ENCODE measurements around the gene C1QTNF6. TPM values are rescaled to one million over a fixed set of nuclear protein-coding genes. Genes with fewer than 3 reads are reported as not detected.

The C1QTNF6 gene
- total and polyA plus RNA-seq, 2 of the 4 experiments (the other 2 are of a cell fraction), result 1.1 to 10.9 TPM

- Histone ChIP-seq H3K14ac (replicated peaks; ENCODE audit: low read depth, low read length) (no peak overlapping the region), H3K36me3 (ENCODE audit: control insufficient read depth, insufficient read depth, low read length) (no peaks in the 10 kb centered on the region), H3K56ac (ENCODE audit: extremely low read depth, insufficient read depth, low read length) (no peak overlapping the region), H2BK20ac (ENCODE audit: low read depth, low read length) (no peak overlapping the region), H3K79me1 (ENCODE audit: low read depth in 1 of 2, low read length in 2 of 2) (no peaks in the 10 kb centered on the region), H3K9me3 (ENCODE audit: control insufficient read depth, insufficient read depth, low read length) (no peaks in the 10 kb centered on the region), H4K20me1 (ENCODE audit: insufficient read depth, low read length) (no peaks in the 10 kb centered on the region), H3K4ac (ENCODE audit: low read depth, low read length) (no peak overlapping the region), H3K18ac (ENCODE audit: low read depth, low read length) (no peak overlapping the region), H3K9ac (ENCODE audit: low read depth, low read length) (no peak overlapping the region), H4K91ac (ENCODE audit: insufficient read depth, low read depth, low read length) (no peak overlapping the region), H3K4me2 (ENCODE audit: low read depth, low read length) (no peak overlapping the region), H2AK9ac (replicated peaks; ENCODE audit: low read depth, low read length, poor library complexity) (no peak overlapping the region), H3K27me3 (ENCODE audit: control insufficient read depth, insufficient read depth, low read length) (peaks cover 39% of the 10 kb centered on the region), H2AK5ac (ENCODE audit: low read depth, low read length) (no peak overlapping the region), H4K8ac (ENCODE audit: low read depth in 2 of 2, low read length in 2 of 2) (no peak overlapping the region), H2BK120ac (ENCODE audit: low read depth, low read length) (no peak overlapping the region), H2BK5ac (ENCODE audit: low read depth, low read length, poor library complexity, severe bottlenecking) (no peak overlapping the region), H3K4me3 (ENCODE audit: insufficient read depth, low read depth, low read length) (no peak overlapping the region), H4K5ac (ENCODE audit: low read depth, low read length) (no peak overlapping the region), H2BK15ac (ENCODE audit: low read depth, low read length) (no peak overlapping the region), H3K4me1 (ENCODE audit: control insufficient read depth, insufficient read depth, low read length) (peaks cover 2% of the 10 kb centered on the region; the same call in 1 of the 2 replicates), H3K9me1 (ENCODE audit: insufficient read depth, low read length) (no peaks in the 10 kb centered on the region), H3K27ac (ENCODE audit: insufficient read depth, low read length) (no peak overlapping the region), H3K23ac (ENCODE audit: low read depth, low read length) (no peak overlapping the region), H2AFZ (replicated peaks; ENCODE audit: low read length, poor library complexity) (no peak overlapping the region)
- POLR2A ChIA-PET (ENCODE audit: unreplicated experiment), result no interaction called here
- dilution Hi-C loops (cut with HindIII; ENCODE audit: low sequenced_read_pairs, unreplicated experiment) (no loop called here), in situ Hi-C loops (cut with MboI; ENCODE audit: low sequenced_read_pairs) (no loop called here), intact Hi-C loops (cut with micrococcal nuclease) (no loop called here)
- BruUV-seq (replicated peaks), result no TSS peak
- CTCF ChIA-PET, result no interaction called here
- DNase-seq (no peak), ATAC-seq (ENCODE audit: low read depth) (no peak)
- 50% methylated on average over 2 of the region's 6 CpGs; no CpG with 5 or more reads in 1 of the 2 experiments for WGBS, 2 experiments (ENCODE audit: extremely low coverage in 2 of 2, insufficient read length in 1 of 2)
- no peak for TF ChIP-seq FOS (IDR thresholded peaks at IDR 0.05; ENCODE audit: low read depth, low read length)
- TF ChIP-seq MAZ (IDR thresholded peaks at IDR 0.05; ENCODE audit: borderline replicate concordance, low read depth, low read length), result no peak
- TF ChIP-seq POLR2A (IDR thresholded peaks at IDR 0.05; ENCODE audit: low read depth, low read length), result no peak
- TF ChIP-seq BHLHE40 (IDR thresholded peaks at IDR 0.05; ENCODE audit: low read depth, low read length), result no peak
- no peak for TF ChIP-seq NFE2L2 (IDR thresholded peaks at IDR 0.05; ENCODE audit: low read depth, low read length)
- no peak for TF ChIP-seq ELK1 (IDR thresholded peaks at IDR 0.05; ENCODE audit: borderline replicate concordance, low read depth, low read length)
- TF ChIP-seq RAD21 (IDR thresholded peaks at IDR 0.05; ENCODE audit: low read length), result no peak
- TF ChIP-seq USF2 (IDR thresholded peaks at IDR 0.05; ENCODE audit: low read depth, low read length), result no peak
- TF ChIP-seq CEBPB (IDR thresholded peaks at IDR 0.05; ENCODE audit: low read depth, low read length), result no peak
- no peak for TF ChIP-seq RFX5 (IDR thresholded peaks at IDR 0.05; ENCODE audit: low read depth, low read length)
- no peak for TF ChIP-seq MXI1 (IDR thresholded peaks at IDR 0.05; ENCODE audit: borderline replicate concordance, low read depth, low read length)
- TF ChIP-seq CHD1 (IDR thresholded peaks at IDR 0.05; ENCODE audit: low read depth, low read length), result no peak
- no peak for TF ChIP-seq RCOR1 (IDR thresholded peaks at IDR 0.05; ENCODE audit: insufficient replicate concordance, low read length)
- TF ChIP-seq SMC3 (IDR thresholded peaks at IDR 0.05; ENCODE audit: low read depth, low read length), result no peak
- no peak for TF ChIP-seq CTCF (conservative IDR thresholded peaks at IDR 0.05; ENCODE audit: low read depth, low read length)
- no peak for TF ChIP-seq MAFK (IDR thresholded peaks at IDR 0.05; ENCODE audit: low read depth, low read length)
These were observed 46.1 kb downstream of the C1QTNF6 start for GRCh38 chr22:37141971-37142370.
